NCI-H2171 treated with DMSO at 0.1 percent for 48 hours (cell line): Measurements from ENCODE around the gene ECHDC1.
"Not testable (repeated sequence)": the region's sequence is repeated elsewhere in the genome, so short reads cannot be mapped to it uniquely, and the experiment has no call there.

Experiments
- DNase-seq: peaks from one replicate; lab custom pipeline; 2025; lab: John Stamatoyannopoulos, UW

ECHDC1 gene

DNA sequence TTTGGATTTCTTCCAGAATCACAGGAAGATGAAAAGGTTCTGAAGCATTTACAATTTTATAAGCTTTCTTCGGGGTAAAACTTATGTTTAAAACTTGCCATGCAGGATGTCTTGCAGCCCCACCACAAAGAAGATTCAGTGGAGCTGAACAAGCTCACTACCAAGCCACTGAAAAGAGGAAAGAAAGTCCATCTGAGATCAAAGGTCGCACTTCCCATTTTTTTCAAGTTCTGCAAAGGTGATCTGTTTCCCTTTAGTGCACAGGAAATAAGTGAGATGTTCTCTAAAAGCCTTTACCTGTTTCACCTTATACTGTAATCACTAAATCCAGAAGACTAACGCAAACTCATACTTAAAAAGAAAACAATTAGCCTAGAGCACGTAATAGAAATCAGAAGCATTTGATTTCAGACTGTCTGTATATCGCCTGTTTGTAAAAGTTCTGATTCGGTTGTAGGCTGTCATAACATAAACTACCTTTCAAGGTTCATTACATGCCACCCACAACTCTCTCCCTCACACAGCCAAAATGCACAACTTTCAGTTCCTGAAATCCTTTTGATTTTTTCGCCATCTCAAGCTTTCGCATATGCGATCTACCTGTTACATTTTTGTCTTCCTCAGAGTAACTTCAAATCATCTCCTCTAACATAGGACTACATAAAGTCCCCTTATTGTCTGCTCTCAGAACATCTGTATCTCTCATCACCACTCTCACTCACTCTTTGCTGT, 1.8 kb downstream of the ECHDC1 start:
- no peak for DNase-seq

DNA sequence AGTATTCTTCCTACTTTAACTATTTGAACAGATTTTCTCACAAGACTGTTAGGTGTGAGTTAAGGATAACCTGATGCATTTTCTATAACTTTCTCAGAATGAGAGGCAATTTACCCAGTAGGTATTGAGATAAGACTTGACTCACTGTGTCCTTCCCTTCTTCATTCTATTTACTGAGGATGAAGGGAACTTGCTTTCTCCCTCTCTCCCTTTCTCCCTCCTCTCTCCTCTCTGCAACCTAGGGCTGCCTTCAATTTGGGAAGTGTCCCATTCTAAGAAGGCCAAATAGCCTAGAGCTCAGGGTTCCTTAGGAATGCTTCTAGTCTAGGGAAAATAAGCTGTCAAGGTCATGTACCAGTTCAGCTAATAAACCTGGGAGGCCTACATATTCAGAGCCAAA, 3.2 kb downstream of the ECHDC1 start:
- DNase-seq: no peak

DNA sequence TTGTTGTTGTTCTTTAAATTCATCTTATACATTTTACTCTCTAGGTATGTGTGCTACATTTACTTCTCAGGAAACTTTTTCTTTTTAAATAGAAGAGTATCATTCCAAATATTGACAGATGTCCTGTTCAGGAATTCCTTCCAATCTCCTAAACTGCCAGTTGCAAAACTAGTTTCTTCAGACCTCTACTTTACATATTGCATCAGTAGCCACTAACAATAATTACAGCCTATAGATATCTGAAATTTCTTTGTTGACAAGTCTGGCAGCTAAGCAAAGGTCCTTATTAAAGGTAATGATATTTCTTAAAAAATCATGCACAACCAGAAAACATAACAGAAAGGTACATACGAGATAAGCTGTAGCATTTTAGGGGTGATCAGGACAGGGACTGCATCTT, 4.5 kb downstream of the ECHDC1 start:
- no peak for DNase-seq

DNA sequence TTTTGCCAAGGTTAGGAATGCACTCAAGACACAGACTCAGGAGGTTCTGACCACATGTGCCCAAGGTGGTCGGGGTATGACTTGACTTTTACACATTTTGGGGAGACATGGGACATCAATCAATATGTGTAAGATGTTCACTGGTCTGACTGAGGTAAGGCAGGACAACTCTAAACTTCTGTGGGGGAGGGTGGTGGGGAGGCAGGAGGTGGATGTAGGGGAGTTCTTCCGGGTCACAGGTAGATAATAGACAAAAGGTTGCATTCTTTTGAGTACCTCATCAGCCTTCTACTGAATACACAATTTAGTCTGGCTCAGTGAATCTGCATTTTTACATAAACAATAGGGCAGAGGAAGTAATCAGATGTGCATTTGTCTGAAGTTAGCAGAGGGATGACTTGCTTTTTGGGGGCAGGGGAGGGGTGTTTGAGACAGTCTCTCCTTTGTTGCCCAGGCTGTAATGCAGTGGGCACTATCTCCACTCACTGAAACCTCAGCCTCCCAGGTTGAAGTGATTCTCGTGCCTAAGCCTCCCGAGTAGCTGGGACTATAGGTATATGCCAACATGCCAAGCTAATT, 10.9 kb downstream of the ECHDC1 start:
- DNase-seq: no peak

DNA sequence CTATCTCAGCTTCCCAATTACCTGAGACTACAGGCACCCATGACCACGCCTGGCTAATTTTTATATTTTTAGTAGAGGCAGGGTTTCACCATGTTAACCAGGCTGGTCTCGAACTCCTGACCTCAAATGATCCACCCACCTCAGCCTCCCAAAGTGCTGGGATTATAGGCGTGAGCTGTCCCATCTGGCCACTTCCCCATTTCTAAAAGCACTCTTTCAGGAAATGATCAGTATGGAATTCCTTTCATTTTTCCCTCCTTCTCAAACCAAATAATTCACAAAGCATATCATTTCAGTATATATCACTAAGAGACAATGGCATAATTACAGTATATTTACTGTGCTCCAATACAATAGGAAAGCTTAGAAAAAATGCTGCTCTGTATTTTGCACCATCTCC, 12.2 kb downstream of the ECHDC1 start:
- not testable (repeated sequence) for DNase-seq

DNA sequence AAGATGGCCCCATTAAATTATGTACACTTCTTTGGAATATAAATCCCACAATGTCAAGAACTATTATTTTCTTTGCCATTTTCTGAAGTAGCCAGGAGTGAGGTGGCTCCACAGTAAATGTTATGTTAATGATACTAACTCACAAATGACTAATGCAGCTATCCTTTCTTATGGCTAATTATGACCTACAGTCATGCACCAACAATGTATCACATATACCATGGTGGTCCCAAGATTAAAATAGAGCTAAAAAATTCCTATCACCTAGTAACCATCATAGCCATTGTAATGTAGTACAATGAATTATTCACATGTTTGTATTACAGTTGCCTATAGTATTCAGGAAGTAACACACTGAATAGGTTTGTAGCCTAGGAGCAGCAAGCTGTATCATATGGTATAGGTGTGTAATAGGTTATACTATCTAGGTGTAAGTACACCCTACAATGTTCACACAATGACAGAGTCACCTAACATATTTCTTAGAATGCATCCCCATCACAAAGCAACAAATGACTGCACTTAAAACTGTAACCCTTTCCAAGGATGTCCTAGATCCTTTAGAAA, 15.3 kb downstream of the ECHDC1 start:
- no peak for DNase-seq

DNA sequence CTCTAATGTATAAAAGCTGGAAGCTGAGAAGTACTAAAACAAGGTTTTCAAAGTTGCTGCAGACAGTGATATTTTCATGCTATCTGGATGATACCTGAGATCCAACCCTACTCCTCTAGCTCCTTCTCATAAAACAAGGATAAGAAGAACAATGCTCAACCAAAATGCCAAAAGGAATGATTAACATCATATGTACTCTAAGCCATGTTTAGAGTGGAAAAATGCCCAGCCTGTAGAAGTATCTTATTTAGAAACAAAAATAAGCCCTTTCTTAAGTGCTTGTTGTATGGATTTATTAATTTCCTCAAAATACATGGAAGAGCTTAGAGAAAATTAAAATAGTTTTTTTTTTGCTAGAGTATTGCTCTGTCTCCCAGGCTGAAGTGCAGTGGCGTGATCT, 23.7 kb downstream of the ECHDC1 start:
- no peak for DNase-seq

DNA sequence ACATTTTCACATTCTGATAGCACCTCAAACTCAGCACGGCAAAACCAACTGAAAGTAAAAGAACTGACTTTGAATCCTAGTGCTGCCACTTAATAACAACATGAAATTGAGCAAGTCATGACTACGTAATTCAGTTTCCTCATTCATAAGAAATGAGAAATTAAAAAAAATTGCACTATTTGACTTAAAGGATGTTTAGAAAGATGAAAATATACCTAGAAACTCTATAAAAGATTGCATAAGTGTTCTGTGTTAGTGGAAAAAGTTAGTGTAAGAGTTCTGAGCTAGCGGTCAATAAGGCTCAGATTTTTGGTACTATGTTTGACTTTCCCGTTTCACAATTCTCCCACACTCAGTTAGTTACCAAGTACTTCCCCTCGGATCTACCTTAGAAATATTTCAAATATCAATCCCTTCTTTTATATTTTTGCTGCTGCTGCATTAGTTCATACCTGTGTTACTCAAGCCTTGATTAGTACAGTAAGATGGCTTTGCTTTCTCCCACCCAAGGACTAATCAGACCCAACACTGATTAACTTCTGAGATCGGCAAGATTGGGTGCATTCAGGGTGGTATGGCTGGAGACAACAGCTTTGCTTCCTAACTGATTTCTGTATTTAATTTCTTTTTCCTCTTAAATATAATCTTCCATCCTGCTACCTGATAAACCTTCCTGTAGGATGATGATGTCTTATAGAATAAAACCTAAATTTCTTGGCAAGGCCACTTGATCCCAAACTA, 25.9 kb downstream of the ECHDC1 start:
- no peak for DNase-seq

DNA sequence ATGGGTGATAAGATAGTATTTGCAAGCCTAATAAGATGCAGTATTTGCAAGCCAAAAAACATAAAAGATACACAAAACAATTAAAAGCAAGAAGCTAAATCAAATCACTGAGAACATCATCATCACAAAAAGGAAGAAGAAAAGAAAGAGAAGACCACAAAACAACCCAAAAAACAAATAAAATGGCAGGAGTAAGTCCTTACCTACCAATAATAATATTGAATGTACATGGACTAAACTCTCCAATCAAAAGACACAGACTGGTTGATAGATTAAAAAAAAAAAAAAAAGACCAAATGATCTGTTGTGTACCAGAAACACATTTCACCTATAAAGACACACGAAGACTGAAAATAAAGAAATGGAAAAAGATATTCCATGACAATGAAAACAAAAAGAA, 37.7 kb downstream of the ECHDC1 start:
- DNase-seq: no peak

DNA sequence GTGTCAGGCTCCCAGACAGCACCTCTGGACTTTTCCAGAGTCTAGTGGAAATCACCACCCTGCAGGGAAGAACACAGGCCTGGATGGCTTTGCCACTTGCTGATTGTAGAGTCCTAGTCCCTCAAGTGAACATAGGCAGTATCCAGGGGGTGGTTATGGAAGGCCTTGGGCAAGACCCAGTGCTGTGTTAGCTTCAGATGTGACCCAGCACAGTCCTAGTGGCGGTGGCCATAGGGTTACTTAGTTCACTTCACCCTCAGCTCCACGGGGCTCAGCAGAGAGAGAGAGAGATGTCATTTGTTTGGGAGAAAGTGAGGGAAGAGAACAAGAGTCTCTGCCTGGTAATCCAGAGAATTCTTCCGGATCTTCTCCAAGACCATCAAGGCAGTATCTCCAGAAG, 39.5 kb downstream of the ECHDC1 start:
- DNase-seq: no peak

DNA sequence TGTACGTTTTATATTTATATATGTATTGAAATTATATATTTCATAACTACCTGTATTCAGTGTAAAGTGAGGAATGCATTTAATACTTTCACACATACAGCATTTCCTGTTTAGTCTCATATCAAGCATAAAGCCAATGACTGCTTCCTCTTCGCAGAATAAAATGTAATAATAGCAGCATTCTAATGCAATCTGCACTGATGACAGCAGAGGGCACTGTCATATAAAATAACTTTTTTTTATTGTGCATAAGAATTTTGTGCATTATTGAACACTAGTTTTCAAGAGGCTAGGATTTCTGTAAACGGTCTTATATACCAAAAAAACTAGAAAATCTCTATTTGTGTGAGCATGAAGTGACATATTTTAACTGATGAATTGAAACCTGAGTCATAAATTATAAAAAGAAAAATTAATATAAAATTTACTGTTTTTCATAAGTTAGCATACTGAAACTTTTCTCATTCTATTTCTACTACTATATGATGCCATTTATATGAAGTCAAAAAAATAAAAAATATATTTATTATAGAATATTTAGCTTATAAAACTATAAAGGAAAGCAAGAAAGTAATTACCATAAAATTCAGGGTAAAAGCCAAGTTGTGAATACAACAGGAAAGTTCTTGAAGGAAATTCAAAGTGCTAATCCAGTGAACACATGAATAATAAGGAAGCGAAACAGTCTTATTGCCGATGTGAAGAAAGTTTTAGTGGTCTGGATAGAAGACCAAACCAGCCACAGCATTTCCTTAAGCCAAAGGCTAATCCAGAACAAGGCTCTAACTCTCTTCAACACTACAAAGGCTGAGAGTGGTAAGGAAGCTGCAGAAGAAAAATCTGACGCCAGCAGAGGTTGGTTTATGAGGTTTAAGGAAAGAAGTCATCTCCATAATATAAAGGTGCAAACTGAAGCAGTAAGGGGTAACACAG, 40.4 kb downstream of the ECHDC1 start:
- peak; percentile 31 for DNase-seq

DNA sequence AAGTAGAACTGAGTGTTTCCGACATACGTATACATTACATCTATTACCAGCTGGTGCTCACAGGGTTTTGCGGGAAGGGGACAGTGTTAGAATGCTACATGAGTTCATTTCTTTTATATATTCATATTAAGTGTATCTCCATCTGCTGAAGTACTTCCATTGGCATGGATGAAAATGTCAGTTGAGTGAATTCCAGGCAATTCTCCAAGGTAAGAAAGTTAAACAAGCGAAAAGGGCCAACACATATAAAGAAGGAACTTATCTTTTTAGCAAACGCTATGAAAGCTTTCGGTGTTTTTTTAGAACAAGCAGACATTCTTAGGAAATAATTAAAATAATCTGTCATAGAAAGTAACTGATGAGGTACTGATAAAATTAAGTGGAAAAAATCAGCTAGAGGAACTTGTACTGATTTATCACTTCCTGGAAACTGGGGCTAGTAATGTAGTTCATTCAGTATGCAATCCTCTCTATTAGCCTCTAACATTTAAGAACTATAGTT, 42.2 kb downstream of the ECHDC1 start:
- DNase-seq: no peak

DNA sequence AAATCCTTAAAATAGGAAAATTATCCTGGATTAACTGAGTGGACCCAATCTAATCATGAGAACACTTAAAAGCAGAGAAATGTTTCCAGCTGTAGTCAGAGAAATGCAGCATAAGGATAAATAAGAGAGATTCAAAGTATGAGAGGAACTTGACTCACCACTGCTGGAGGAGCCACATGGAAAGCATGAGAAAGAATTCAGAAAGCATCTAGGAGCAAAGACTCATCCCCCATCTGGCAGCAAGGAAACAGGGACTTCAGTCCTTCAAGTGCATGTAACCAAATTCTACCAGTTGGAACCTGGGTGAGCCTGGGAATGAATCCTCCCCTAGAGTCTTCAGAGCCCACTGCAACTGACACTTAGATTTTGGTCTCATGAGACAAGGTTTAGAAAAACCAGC, 43.0 kb downstream of the ECHDC1 start:
- DNase-seq: peak; percentile 56

DNA sequence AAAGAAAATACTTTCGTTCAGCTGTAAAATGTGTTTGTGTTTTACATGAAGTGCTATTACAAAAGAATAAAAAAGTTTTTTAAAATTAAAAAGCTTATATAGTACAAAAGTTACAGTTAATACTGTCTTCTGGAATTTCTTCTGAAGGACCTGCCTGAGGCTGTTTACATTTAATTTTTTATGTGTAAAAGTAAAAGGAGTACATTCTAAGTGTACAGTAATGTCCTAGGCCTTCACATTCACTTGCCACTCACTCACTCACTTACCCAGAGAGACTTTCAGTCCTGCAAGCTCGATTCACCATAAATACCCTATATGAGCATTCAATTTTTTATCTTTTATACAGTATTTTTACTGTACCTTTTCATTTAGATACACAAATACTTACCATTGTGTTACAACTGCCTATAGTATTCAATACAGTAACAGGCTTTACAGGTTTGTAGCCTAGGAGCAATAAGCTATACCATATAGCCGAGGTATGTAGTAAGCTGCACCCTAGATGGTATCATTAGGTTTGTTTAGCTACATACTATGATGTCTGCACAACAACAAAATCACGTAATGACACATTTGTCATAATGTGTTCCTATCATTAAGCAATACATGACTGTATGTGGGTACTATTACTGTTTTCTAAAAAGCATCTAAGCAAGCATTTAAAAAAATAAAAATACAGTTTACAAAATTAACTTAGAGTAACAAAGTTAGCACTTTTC, 43.7 kb downstream of the ECHDC1 start:
- DNase-seq: no peak

DNA sequence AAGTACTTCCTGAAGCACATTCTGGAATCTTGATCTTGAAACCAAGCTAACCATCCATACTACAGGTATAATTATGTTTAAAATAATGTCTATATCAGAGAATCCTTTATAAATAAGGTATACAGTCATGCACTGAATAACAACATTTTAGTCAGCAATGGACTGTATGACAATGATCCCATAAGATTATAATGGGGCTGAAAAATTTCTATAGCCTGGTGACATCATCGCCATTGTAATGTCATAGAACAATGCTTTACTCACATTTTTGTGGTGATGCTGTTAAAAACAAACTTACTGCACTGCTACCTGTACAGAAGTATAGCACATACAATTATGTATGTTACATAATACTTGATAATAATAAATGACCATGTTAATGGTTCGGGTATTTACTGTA, 44.9 kb downstream of the ECHDC1 start:
- no peak for DNase-seq

DNA sequence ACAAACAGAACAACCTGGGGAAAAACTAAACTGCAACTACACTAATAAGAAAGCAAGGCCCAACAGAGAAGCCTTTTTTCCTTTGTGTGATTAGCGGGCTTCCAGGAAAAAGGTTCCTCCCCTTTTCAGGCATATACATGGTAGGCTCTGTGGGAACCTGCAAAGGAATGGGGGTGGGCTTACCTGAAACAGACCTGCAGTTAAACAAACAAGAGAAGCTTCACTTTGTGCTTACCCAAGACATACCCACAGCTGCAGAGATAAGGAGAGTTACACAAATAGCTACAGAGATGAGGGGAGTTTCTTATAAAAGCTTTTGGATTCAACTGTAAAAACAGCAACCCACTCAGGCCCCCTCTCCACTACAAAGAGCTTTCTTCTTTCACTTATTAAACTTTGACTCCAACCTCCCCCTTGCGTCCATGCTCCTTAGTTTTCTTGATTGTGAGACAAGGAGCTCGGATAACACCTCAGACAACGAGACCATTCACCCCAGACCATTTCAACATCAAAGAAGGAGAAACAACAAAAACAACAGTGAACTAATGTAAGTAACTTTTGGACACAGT, 45.8 kb downstream of the ECHDC1 start:
- no peak for DNase-seq

DNA sequence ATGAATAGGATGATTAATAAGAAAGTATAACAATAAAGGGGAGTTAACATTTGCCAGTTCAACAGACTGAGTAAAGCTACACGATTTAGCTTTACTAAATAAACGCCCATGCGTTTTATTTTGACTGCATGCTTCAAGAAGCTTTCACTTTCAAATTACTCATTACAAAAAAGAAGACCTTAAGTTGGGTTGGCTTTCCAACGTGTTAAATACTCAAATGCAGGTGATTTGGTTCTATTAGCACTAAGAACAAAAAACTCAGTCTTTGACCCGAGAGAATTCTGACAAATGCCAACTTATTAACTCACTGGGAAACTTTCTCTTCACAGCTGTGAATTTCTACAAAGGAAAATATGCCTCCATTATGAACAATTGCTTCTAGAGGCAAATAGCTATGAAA, 51.9 kb downstream of the ECHDC1 start:
- no peak for DNase-seq

DNA sequence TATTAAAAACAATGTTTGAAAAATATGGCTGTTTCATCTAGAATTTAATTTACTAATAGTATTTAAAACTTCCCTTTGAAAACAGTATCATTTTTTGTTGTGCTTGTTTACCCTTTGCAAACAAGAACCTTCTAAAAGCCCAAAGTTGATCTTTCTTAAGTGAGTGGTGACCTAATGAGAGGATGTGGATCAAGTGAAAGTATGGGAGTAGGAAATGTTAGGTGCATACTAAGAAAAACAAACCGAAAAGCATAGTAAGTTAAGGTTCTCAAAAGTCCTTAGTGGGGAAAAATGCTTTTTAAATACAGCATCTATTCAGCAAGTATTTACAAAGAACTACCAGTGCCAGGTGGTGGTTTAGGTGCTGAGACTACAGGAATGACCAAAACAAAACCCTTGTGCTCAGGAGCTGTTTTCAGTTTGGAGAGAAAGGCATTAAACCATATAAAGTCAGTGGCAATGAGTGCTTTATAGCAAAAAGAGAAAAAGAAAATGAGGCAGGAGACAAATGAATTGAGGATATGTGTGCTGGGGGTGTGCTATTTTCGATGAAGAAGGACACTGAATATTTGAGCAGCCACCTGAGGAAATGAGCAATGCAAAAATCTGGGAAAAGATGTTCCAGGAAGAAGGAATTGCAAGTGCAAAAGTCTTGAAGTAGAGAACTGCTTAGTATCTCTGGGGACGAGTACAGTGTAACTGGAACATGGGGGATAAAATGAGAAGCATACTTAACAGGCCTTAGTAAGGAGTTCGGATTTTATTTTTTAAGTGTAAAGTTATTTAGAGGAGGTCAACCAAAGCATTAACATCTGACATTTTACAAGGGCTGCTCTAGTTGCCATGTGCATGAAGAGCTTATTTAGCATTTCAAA, 52.8 kb downstream of the ECHDC1 start:
- no peak for DNase-seq

DNA sequence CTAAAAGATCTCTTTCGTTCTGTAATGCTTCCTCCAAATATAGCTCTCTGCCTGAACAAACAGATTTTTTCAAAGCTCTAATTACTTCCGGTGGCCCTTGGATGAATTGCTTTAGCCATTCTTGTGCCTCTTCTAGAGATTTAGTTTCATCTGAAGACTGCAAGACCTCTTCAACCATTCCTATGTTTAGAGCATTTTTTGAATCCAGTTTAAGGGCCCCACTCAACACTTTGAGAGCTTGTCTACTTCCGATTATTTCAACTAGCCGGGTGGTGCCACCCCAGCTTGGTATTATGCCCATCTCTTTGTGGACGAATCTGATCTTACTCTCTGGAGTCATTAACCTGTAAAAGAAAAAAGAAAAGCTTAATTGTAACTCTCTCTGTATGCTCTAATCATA, 53.5 kb downstream of the ECHDC1 start:
- DNase-seq: no peak

DNA sequence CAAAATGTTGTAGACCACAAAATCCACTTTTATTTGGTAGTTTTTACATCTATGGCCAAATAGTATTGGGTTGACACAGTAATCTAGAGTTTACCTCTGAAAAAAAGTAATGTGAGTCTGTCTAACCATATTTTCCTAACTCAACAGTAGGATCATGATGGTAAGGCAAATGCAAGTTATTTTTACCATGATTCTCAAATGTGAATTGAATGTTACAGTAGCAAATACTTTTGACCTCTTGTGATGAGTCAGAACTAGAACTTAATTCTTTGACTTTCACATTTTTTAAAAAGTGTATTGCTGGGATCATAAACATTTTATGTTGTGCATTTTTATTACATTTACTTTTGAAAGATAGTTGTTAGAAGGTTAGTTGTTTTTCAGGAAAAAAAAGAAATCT, 54.7 kb downstream of the ECHDC1 start:
- DNase-seq: no peak
